GM21737 (cell line): Measurements from ENCODE around the gene ACKR4.
"Not testable (repeated sequence)": the region's sequence is repeated elsewhere in the genome, so short reads cannot be mapped to it uniquely, and the experiment has no call there.

Experiments
- ATAC-seq: cut with Tn5 transposase; IDR thresholded peaks from one replicate; pipeline ENCODE4 v1.9.1; 2021; ENCODE audit warnings: mild to moderate bottlenecking, moderate library complexity; ENCODE audit not compliant: unreplicated experiment

The ACKR4 gene

DNA sequence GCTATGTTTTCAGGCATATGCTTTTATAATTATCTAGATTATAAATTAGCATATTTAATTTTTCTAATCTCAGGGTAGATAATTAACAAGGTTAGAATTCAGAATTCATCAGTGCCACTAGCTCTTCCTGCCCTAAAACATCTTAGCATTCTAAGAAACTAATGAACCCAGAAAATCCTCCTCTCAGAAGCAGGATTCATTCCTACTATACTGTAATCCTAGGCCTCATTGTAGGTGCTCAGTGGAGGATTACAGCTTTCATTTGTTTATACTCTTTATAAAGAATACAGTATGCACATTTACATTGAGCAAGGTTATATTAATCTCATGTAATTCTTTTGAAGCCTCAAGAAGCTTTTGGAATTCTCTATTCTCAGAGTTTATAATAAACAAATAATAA is 41.6 kb downstream of the ACKR4 start:
- ATAC-seq = no peak

- not testable (repeated sequence) for ATAC-seq
These were observed 44.4 kb downstream of the ACKR4 start for GRCh38 chr3:132641427-132641826.

DNA sequence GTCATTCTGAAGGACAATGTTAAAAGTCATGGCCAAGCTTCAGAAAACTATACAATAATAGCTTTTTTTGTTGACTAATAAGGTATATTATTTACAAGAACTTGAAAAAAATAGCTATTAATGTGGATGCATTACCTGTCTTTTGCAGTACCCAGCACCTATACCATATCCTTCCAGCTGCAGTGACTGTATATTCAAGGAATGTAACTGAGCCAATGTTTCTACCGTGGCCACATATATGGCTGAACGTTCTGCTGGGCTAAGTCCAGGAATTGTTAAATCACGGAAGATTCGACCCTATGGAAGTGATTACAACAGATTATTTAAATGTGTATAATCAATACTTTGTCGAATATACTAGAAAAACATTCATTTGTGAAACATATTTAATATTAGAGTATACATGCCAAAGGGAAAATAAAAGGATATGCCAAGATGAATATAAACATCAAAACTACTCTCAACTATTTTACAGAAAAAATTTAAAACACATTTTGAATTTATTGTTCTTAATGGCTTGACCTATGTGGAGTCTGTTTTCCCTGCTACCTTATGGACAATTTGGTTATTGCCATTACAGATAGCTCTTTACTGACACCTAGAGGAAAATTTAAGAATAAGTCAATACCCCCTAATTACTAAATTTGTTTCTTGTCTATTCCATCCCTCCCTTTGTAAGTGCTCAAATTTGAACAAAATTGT is 44.9 kb downstream of the ACKR4 start:
- no peak for ATAC-seq

DNA sequence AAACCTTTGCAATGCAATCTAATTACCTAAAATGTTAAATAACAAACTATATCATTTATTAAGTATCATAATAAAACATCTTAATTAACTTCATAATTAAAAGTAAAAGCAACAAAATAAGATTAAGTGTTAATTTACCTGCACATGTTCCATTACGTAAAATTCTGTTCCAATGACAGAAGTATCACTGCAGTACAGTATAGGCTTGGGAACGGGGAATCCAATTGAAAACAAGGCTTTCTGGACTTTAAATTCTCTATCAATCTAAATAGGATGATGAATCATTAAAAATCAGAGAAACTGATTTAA is 45.4 kb downstream of the ACKR4 start:
- ATAC-seq = no peak

DNA sequence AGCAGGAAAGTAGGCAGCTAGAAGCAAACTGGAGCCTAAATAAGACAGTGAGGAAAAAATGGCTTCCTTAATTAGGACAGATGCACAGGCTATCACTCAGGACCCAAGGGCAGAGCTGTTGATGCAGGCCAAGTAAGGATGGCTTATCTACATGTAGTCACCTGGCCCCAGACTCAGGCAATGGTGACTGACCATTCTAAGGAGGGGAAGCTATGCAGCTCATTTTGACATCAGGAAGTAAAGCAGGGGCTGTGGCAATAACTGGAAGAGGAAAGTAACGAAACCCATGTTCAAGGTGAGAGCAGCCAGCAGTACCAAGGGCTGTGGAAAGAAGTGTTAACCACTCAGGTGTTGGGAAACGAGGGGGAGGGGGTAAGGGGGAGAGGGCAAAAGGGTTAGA is 46.3 kb downstream of the ACKR4 start:
- ATAC-seq = no peak

GRCh38 chr3:132645058-132645457 is 48.0 kb downstream of the ACKR4 start:
- no peak for ATAC-seq

DNA sequence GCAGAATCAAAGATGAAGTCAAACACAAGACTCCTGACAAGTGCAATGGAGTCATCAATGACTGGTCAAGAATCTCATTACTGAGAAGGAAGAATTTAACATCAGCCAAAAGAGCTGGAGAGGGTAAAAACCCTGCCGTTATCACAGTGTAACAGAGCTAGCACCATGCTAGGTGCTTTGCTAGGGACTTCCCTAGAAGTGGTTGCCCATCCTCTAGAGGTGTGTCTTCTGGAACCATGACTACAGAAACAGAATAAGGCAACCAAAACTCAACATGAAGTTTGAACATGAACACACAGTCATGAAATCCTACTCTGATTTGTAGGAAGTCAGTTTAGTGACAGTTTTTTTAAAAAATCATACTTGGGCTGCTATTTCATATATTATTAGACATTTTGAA is 53.1 kb downstream of the ACKR4 start:
- no peak for ATAC-seq
